ENCODE data around the gene CPNE4. TPM values are rescaled to one million over a fixed set of nuclear protein-coding genes. Genes with fewer than 3 reads are reported as not detected.

The CPNE4 gene
- polyA plus RNA-seq, 4 donors, result 0.66 to 4.8 TPM; not detected in 2

DNA sequence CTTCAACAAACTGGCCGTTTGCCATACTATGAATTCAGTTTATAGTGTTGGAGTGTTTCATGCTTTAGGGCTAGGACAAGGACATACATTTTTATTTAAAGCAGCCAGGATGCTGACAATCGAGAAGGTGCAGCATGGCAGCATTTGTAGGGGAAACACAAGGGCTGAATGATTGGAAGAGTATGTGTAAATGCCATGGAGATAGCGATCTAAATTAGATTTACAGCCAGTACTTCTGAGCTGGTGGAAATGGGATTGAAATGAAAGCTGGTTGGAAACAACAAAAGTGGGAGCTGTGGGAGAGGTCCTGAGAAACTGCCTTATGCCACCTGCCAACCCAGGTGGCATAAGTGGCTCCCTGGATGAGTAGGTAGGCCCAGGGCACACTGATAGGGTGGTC, 322.2 kb downstream of the CPNE4 start:
- WGBS, 3 donors, result 73 to 74% (median 74%) methylated on average over 3 of the region's 3 CpGs
- Histone ChIP-seq H3K27me3 (ENCODE audit: control insufficient read depth in 3 of 3, insufficient read depth in 3 of 3, low read length in 3 of 3) (no peaks in the 10 kb centered on the region), H3K36me3 (ENCODE audit: control insufficient read depth in 3 of 3, insufficient read depth in 2 of 3, low read depth in 1 of 3, low read length in 3 of 3) (no peaks in the 10 kb centered on the region), H3K9me3 (ENCODE audit: control insufficient read depth in 2 of 2, insufficient read depth in 1 of 2, low read depth in 1 of 2, low read length in 1 of 2) (no peaks in the 10 kb centered on the region), H3K4me1 (ENCODE audit: control insufficient read depth in 3 of 3, insufficient read depth in 2 of 3, low read depth in 1 of 3, low read length in 2 of 3) (no peaks in the 10 kb centered on the region), H3K27ac (ENCODE audit: low read depth in 1 of 3, low read length in 2 of 3) (no peak overlapping the region), H3K4me3 (ENCODE audit: low read depth in 1 of 3, low read length in 3 of 3) (no peak overlapping the region)
- DNase-seq (no peak), FAIRE-seq (no peak)

DNA sequence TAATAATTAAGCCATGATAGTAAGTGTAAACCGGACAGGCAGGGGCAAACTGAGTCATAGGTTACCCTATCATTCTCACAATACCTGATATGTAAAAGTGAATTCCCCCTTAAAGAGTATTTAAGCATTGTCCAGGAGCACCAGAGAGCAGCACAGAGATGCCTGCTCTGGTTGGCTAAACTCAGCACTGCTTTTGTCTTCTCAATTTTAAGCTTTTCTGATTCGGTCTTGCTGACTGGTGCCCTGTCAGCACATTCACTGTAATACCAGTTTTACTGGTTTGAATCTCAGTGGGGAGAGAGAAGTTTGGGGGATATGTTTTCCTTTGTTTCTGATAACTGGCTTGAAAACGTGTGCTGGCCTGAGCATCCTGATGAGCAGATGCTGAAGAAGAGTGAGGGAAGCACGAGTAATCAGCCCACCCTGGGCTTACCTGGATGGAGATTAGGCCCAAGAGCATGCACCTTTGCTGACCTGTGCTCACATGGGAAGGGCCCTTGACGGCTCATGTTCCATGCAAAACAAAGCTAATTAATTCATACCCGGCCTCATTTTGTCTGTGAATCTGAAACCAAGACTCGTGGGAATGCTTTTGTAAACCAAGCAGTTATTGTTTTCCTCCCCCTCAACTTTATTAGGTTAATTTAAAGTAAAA, 323.6 kb downstream of the CPNE4 start:
- Histone ChIP-seq H3K4me3 (ENCODE audit: low read depth in 1 of 3, low read length in 3 of 3) (no peak overlapping the region), H3K27me3 (ENCODE audit: control insufficient read depth in 3 of 3, insufficient read depth in 3 of 3, low read length in 3 of 3) (no peaks in the 10 kb centered on the region), H3K36me3 (ENCODE audit: control insufficient read depth in 3 of 3, insufficient read depth in 2 of 3, low read depth in 1 of 3, low read length in 3 of 3) (no peaks in the 10 kb centered on the region), H3K27ac (ENCODE audit: low read depth in 1 of 3, low read length in 2 of 3) (no peak overlapping the region), H3K4me1 (ENCODE audit: control insufficient read depth in 3 of 3, insufficient read depth in 2 of 3, low read depth in 1 of 3, low read length in 2 of 3) (no peaks in the 10 kb centered on the region), H3K9me3 (ENCODE audit: control insufficient read depth in 2 of 2, insufficient read depth in 1 of 2, low read depth in 1 of 2, low read length in 1 of 2) (no peaks in the 10 kb centered on the region)
- DNase-seq (no peak), FAIRE-seq (no peak)
- 22 to 43% (median 28%) methylated on average over 7 of the region's 7 CpGs for WGBS, 3 donors

DNA sequence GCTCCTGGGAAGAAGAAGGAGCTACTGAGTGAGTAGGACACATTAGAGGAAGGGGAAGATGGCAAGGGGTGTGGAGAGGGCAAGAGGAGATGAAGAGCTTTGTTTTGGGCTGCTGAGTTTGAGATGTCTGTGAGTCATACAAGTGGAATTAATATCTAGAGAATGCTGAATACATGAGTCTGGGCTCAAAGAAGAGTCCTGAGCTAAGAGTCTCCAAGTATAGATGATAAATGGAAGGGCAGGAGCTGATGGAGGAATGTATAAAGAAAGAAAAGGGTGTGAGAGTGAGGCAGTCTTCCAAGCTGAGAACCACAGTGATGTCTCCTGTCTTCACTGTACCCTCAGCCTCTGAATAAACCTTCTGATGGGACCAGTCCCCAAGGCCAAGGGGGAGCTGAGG, 326.6 kb downstream of the CPNE4 start:
- FAIRE-seq, result no peak
- no peaks in the 10 kb centered on the region for H3K4me1 ChIP-seq (ENCODE audit: control insufficient read depth in 3 of 3, insufficient read depth in 2 of 3, low read depth in 1 of 3, low read length in 2 of 3)
- DNase-seq, result no peak
- no peak overlapping the region for H3K27ac ChIP-seq (ENCODE audit: low read depth in 1 of 3, low read length in 2 of 3)
- H3K36me3 ChIP-seq (ENCODE audit: control insufficient read depth in 3 of 3, insufficient read depth in 2 of 3, low read depth in 1 of 3, low read length in 3 of 3), result no peaks in the 10 kb centered on the region
- no peak overlapping the region for H3K4me3 ChIP-seq (ENCODE audit: low read depth in 1 of 3, low read length in 3 of 3)
- no peaks in the 10 kb centered on the region for H3K9me3 ChIP-seq (ENCODE audit: control insufficient read depth in 2 of 2, insufficient read depth in 1 of 2, low read depth in 1 of 2, low read length in 1 of 2)
- no peaks in the 10 kb centered on the region for H3K27me3 ChIP-seq (ENCODE audit: control insufficient read depth in 3 of 3, insufficient read depth in 3 of 3, low read length in 3 of 3)

DNA sequence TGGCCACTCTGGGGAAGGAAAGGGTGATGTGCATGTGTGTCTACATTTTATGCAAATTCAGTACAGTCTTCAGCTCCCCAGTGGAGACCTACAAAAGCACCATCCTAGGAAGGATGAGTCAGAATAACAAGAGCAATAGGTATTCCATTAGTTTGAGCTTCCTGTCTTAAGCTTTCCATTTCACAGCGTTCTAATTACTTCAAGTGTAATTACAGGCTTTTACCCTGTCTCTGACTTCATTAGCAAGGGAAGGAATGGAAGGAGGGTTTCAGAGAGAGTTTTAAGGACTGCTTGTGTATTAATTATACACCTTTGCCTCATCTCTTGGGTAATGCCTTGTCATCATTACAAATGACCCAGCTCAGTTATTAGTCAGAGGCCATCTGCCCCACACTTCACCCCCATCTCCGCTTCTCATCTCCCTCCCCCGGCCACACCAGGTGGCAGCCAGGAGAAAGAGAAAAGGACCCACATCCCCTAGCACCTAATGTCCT, 329.2 kb downstream of the CPNE4 start:
- no peaks in the 10 kb centered on the region for H3K9me3 ChIP-seq (ENCODE audit: control insufficient read depth in 2 of 2, insufficient read depth in 1 of 2, low read depth in 1 of 2, low read length in 1 of 2)
- FAIRE-seq, result no peak
- H3K27ac ChIP-seq (ENCODE audit: low read depth in 1 of 3, low read length in 2 of 3), result no peak overlapping the region
- no peaks in the 10 kb centered on the region for H3K36me3 ChIP-seq (ENCODE audit: control insufficient read depth in 3 of 3, insufficient read depth in 2 of 3, low read depth in 1 of 3, low read length in 3 of 3)
- WGBS, 3 donors, result 50 to 72% (median 70%) methylated on average over 3 of the region's 3 CpGs
- DNase-seq, result no peak
- no peaks in the 10 kb centered on the region for H3K27me3 ChIP-seq (ENCODE audit: control insufficient read depth in 3 of 3, insufficient read depth in 3 of 3, low read length in 3 of 3)
- no peak overlapping the region for H3K4me3 ChIP-seq (ENCODE audit: low read depth in 1 of 3, low read length in 3 of 3)
- H3K4me1 ChIP-seq (ENCODE audit: control insufficient read depth in 3 of 3, insufficient read depth in 2 of 3, low read depth in 1 of 3, low read length in 2 of 3), result no peaks in the 10 kb centered on the region

DNA sequence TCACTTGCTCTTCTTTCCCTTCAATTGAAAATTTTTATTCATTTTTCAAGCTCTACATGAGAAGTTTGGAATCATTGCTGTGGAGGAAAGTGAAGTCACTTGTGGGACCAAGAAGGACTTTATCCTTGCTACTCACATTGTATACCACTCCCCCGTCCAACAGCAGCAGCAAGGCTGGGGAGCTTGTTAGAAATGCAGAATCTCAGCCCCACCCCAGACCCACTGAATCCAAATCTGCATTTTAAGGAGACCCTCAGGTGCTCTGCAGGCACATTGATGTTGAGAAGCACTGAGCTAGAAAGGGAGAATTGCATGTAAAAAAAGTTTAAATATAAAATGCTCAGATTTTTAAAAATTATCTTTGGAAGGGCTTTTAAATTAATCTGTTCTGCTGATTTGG, 329.7 kb downstream of the CPNE4 start:
- FAIRE-seq (no peak), DNase-seq (no peak)
- no peak overlapping the region for H3K27ac ChIP-seq (ENCODE audit: low read depth in 1 of 3, low read length in 2 of 3)
- 12 to 48% (median 37%) methylated on average over 1 of the region's 1 CpG for WGBS, 3 donors
- no peaks in the 10 kb centered on the region for H3K27me3 ChIP-seq (ENCODE audit: control insufficient read depth in 3 of 3, insufficient read depth in 3 of 3, low read length in 3 of 3)
- no peaks in the 10 kb centered on the region for H3K36me3 ChIP-seq (ENCODE audit: control insufficient read depth in 3 of 3, insufficient read depth in 2 of 3, low read depth in 1 of 3, low read length in 3 of 3)
- H3K4me1 ChIP-seq (ENCODE audit: control insufficient read depth in 3 of 3, insufficient read depth in 2 of 3, low read depth in 1 of 3, low read length in 2 of 3), result no peaks in the 10 kb centered on the region
- no peak overlapping the region for H3K4me3 ChIP-seq (ENCODE audit: low read depth in 1 of 3, low read length in 3 of 3)
- H3K9me3 ChIP-seq (ENCODE audit: control insufficient read depth in 2 of 2, insufficient read depth in 1 of 2, low read depth in 1 of 2, low read length in 1 of 2), result no peaks in the 10 kb centered on the region

DNA sequence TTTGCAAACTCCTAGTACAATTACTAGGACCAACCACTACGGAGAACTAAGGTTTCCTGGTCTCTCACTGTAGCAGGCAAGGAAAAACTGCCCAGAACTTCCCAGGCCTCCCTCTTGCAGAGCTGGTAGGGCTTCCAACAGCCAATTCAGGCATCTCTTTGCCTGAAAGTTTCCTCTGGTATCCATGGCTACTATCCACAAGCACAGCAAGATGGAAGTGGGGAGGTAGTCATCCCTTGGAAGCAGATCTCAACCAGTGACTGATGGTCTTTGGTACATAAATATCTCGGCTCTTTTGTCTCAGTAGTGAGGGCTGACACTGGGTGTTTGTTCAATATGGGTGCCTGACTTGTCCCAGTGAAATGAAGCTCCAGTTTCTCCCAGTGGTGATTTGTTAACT, 330.7 kb downstream of the CPNE4 start:
- Histone ChIP-seq H3K4me1 (ENCODE audit: control insufficient read depth in 3 of 3, insufficient read depth in 2 of 3, low read depth in 1 of 3, low read length in 2 of 3) (no peaks in the 10 kb centered on the region), H3K4me3 (ENCODE audit: low read depth in 1 of 3, low read length in 3 of 3) (no peak overlapping the region), H3K9me3 (ENCODE audit: control insufficient read depth in 2 of 2, insufficient read depth in 1 of 2, low read depth in 1 of 2, low read length in 1 of 2) (no peaks in the 10 kb centered on the region), H3K27me3 (ENCODE audit: control insufficient read depth in 3 of 3, insufficient read depth in 3 of 3, low read length in 3 of 3) (no peaks in the 10 kb centered on the region), H3K27ac (ENCODE audit: low read depth in 1 of 3, low read length in 2 of 3) (no peak overlapping the region), H3K36me3 (ENCODE audit: control insufficient read depth in 3 of 3, insufficient read depth in 2 of 3, low read depth in 1 of 3, low read length in 3 of 3) (no peaks in the 10 kb centered on the region)
- DNase-seq (no peak), FAIRE-seq (no peak)
- 62 to 68% (median 68%) methylated on average over 2 of the region's 2 CpGs for WGBS, 3 donors

DNA sequence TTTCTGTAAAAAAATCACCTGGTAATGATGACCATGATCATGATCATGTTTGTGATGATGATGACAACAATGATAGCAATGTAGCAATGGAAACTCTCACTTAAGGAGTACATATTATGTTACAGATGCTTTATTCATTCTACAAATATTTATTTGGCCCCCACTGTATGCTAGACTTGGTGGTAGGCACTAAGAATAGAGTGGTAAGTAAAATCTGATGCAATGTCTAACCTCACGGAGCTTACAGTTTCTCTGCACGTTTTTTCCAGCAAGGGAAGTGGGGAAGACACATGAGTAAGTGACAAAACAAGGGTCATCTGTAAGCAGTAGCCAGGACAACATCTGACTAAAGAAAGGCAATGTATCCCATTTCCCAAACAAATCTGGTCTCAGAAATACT, 332.7 kb downstream of the CPNE4 start:
- FAIRE-seq (no peak), DNase-seq (no peak)
- no peaks in the 10 kb centered on the region for H3K27me3 ChIP-seq (ENCODE audit: control insufficient read depth in 3 of 3, insufficient read depth in 3 of 3, low read length in 3 of 3)
- H3K36me3 ChIP-seq (ENCODE audit: control insufficient read depth in 3 of 3, insufficient read depth in 2 of 3, low read depth in 1 of 3, low read length in 3 of 3), result no peaks in the 10 kb centered on the region
- H3K4me3 ChIP-seq (ENCODE audit: low read depth in 1 of 3, low read length in 3 of 3), result no peak overlapping the region
- H3K9me3 ChIP-seq (ENCODE audit: control insufficient read depth in 2 of 2, insufficient read depth in 1 of 2, low read depth in 1 of 2, low read length in 1 of 2), result no peaks in the 10 kb centered on the region
- no peaks in the 10 kb centered on the region for H3K4me1 ChIP-seq (ENCODE audit: control insufficient read depth in 3 of 3, insufficient read depth in 2 of 3, low read depth in 1 of 3, low read length in 2 of 3)
- H3K27ac ChIP-seq (ENCODE audit: low read depth in 1 of 3, low read length in 2 of 3), result no peak overlapping the region
- 44 to 65% (median 59%) methylated on average over 2 of the region's 2 CpGs for WGBS, 3 donors

DNA sequence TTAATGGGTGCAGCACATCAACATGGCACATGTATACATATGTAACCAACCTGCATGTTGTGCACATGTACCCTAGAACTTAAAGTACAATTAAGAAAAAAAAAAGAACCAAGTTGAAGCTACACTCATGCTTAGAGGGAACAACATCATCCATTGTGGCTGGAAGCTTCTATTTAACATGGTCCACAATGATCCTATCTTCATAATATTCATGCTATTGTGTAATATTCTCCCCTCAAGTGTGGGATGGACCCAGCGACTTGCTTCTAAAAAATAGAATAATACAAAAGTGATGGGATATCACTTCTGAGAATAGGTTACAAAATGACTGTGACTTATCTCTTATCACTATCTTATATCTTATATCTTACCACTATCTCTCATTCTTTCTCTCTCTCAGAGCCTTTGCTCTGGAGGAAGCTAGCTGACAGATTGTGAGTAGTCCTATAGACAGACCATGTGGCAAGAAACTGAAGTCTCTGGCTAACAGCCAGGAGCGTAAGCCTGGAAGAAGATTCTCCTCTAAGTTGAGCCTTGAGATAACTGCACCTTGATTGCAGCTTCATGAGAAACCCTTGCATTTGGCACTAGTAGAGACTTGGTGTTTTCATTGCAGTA, 333.6 kb downstream of the CPNE4 start:
- no peak overlapping the region for H3K4me3 ChIP-seq (ENCODE audit: low read depth in 1 of 3, low read length in 3 of 3)
- no peak overlapping the region for H3K27ac ChIP-seq (ENCODE audit: low read depth in 1 of 3, low read length in 2 of 3)
- H3K4me1 ChIP-seq (ENCODE audit: control insufficient read depth in 3 of 3, insufficient read depth in 2 of 3, low read depth in 1 of 3, low read length in 2 of 3), result no peaks in the 10 kb centered on the region
- 21 to 81% (median 67%) methylated on average over 2 of the region's 2 CpGs for WGBS, 3 donors
- FAIRE-seq (no peak), DNase-seq (no peak)
- no peaks in the 10 kb centered on the region for H3K36me3 ChIP-seq (ENCODE audit: control insufficient read depth in 3 of 3, insufficient read depth in 2 of 3, low read depth in 1 of 3, low read length in 3 of 3)
- H3K27me3 ChIP-seq (ENCODE audit: control insufficient read depth in 3 of 3, insufficient read depth in 3 of 3, low read length in 3 of 3), result no peaks in the 10 kb centered on the region
- no peaks in the 10 kb centered on the region for H3K9me3 ChIP-seq (ENCODE audit: control insufficient read depth in 2 of 2, insufficient read depth in 1 of 2, low read depth in 1 of 2, low read length in 1 of 2)

DNA sequence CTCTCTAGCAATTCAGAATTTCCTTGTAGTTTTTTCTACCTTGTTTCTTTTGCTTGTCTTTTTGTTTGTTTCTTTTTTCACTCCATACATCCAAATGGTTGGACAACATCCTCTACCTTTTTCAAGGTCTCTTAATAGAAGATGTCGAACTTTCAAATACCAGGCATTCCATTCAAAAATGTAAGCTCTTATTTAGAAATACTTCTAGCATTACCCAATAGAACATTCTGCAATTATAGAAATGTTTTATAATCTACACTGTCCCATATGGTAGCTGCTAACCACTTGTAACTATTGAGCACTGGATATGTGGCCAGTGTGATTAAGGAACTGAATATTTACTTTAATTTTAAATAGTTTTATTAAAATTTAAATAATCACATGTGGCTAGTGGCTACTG, 335.8 kb downstream of the CPNE4 start:
- Histone ChIP-seq H3K9me3 (ENCODE audit: control insufficient read depth in 2 of 2, insufficient read depth in 1 of 2, low read depth in 1 of 2, low read length in 1 of 2) (no peaks in the 10 kb centered on the region), H3K27ac (ENCODE audit: low read depth in 1 of 3, low read length in 2 of 3) (no peak overlapping the region), H3K4me1 (ENCODE audit: control insufficient read depth in 3 of 3, insufficient read depth in 2 of 3, low read depth in 1 of 3, low read length in 2 of 3) (no peaks in the 10 kb centered on the region), H3K36me3 (ENCODE audit: control insufficient read depth in 3 of 3, insufficient read depth in 2 of 3, low read depth in 1 of 3, low read length in 3 of 3) (no peaks in the 10 kb centered on the region), H3K4me3 (ENCODE audit: low read depth in 1 of 3, low read length in 3 of 3) (no peak overlapping the region), H3K27me3 (ENCODE audit: control insufficient read depth in 3 of 3, insufficient read depth in 3 of 3, low read length in 3 of 3) (no peaks in the 10 kb centered on the region)
- FAIRE-seq (no peak), DNase-seq (no peak)
- WGBS, 3 donors, result 78 to 91% (median 80%) methylated on average over 1 of the region's 1 CpG

Measured in small intestine (tissue), 7 donors.